SH-SY5Y (cell line): ENCODE data around the gene TVP23A.

Experiments used
- GATA2 ChIP-seq: IDR thresholded peaks from 2 replicates; pipeline ENCODE4 v1.6.1; 2011; ENCODE audit warnings: mild to moderate bottlenecking, low read depth, low read length
- GATA3 ChIP-seq: IDR thresholded peaks from 2 replicates; pipeline ENCODE4 v1.6.1; 2011; ENCODE audit warnings: low read depth, mild to moderate bottlenecking, low read length, moderate library complexity

- TF ChIP-seq GATA3 (no peak), GATA2 (no peak)
Observed at GRCh38 chr16:10809706-10810105, 8.9 kb downstream of the TVP23A start.
